Esophagus squamous epithelium (tissue), 5 donors: ENCODE data around the gene SGCD. TPM values are rescaled to one million over a fixed set of nuclear protein-coding genes. Genes with fewer than 3 reads are reported as not detected.
A peak's percentile ranks its signal among the peaks of the same experiment; 100 is the strongest.

Source experiments
- DNase-seq: peaks from one replicate; lab custom pipeline; 2025; lab: John Stamatoyannopoulos, UW
- H3K27ac ChIP-seq, 4 donors: fragments of 200-600 bp; sonication (generic); one replicate each; pipeline ENCODE4 v1.5.1; 2016 to 2019; ENCODE audit warnings: mild to moderate bottlenecking in 1 of 4
- H3K27me3 ChIP-seq, 4 donors: fragments of 200-600 bp; sonication (generic); 1 replicate in 3 of 4; 2 replicates in 1 of 4; pipeline versions ENCODE4 v1.5.1 to v1.6.0; 2017 to 2021; ENCODE audit warnings: antibody characterized with exemption in 1 of 4
- H3K36me3 ChIP-seq, 3 donors: fragments of 200-600 bp; sonication (generic); one replicate each; pipeline ENCODE4 v1.5.1; 2016 to 2019
- H3K4me1 ChIP-seq, 3 donors: fragments of 200-600 bp; sonication (generic); one replicate each; pipeline ENCODE4 v1.5.1; 2017 to 2019
- H3K4me3 ChIP-seq, 4 donors: fragments of 200-600 bp; sonication (generic); 1 replicate in 3 of 4; 2 replicates in 1 of 4; pipeline ENCODE4 v1.5.1; 2016 to 2019; ENCODE audit warnings: mild to moderate bottlenecking in 2 of 4, moderate library complexity in 1 of 4
- H3K9me3 ChIP-seq, 3 donors: fragments of 200-600 bp; sonication (generic); one replicate each; pipeline ENCODE4 v1.5.1; 2016 to 2019
- POLR2A ChIP-seq, 4 donors: fragments of 450-650 bp; IDR thresholded peaks; one replicate each; pipeline ENCODE4 v1.6.1; 2017; ENCODE audit warnings: antibody characterized with exemption in 4 of 4, mild to moderate bottlenecking in 4 of 4, moderate library complexity in 3 of 4
- WGBS, 2 donors: methylation state at CpG; one replicate each; pipeline ENCODE4 v1.1.5; 2018; 5-methylcytosine and 5-hydroxymethylcytosine counted together
- intact Hi-C: fragments of 100-400 bp; cut with DNase I; formaldehyde crosslinking; loops from one replicate; pipeline ENCODE4 v1.15.0; 2022
- total RNA-seq, 4 donors: library from RNA; depleted of rRNA; stranded (reverse); fragments of >200 nt; gene quantifications; one replicate each; pipeline ENCODE4 v1.1.0, GENCODE V29; 2016
- TF ChIP-seq, protein P1 (sequence below), 6 experiments: fragments of 450-650 bp in 4 of 6; fragments of 200-600 bp in 2 of 6; sonication (generic) in 2 of 6; IDR thresholded peaks; one replicate each; pipeline ENCODE4 v1.5.1; 2016 to 2019; ENCODE audit warnings: antibody characterized with exemption in 6 of 6, mild to moderate bottlenecking in 4 of 6, moderate library complexity in 4 of 6
- donor health status: DM: yes; HTN: yes; CAD: no.

Gene SGCD
- total RNA-seq, 4 donors from 2014 or later: 0.08 to 4.4 (median 0.64) TPM

DNA sequence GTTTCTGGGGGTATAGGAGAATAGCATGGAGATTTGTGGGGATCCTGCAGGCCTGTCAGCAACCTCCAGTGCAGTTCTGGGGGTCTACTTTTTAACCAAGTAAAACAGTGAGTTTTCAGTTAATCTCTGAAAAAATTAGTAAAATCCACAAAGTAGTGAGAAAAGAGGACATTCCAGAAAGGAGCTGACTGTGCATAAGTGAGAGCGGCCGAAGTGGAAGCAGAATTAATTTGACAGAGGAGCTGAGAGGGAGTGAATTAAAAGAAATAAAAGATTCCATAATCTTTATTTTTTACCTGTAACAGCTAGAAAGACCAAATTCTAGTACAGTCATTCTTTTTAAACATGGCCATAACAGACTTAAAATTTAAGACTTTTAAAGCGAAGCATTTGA lies 149.2 kb downstream of the SGCD start:
- TF ChIP-seq POLR2A (IDR thresholded peaks at IDR 0.05): no peak
- TF ChIP-seq, protein P1, sequence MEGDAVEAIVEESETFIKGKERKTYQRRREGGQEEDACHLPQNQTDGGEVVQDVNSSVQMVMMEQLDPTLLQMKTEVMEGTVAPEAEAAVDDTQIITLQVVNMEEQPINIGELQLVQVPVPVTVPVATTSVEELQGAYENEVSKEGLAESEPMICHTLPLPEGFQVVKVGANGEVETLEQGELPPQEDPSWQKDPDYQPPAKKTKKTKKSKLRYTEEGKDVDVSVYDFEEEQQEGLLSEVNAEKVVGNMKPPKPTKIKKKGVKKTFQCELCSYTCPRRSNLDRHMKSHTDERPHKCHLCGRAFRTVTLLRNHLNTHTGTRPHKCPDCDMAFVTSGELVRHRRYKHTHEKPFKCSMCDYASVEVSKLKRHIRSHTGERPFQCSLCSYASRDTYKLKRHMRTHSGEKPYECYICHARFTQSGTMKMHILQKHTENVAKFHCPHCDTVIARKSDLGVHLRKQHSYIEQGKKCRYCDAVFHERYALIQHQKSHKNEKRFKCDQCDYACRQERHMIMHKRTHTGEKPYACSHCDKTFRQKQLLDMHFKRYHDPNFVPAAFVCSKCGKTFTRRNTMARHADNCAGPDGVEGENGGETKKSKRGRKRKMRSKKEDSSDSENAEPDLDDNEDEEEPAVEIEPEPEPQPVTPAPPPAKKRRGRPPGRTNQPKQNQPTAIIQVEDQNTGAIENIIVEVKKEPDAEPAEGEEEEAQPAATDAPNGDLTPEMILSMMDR (IDR thresholded peaks at IDR 0.05): no peak
- no peaks in the 10 kb centered on the region for H3K9me3 ChIP-seq
- intact Hi-C loops: no loop called here
- peaks cover 0 to 34% (median 25%) of the 10 kb centered on the region in 3 donors for H3K4me1 ChIP-seq
- H3K36me3 ChIP-seq: no peaks in the 10 kb centered on the region
- H3K27ac ChIP-seq: peak overlapping the region in 3 of 4 donors; percentile 3 to 71 (median 70)
- no peak for DNase-seq
- no peak overlapping the region for H3K4me3 ChIP-seq
- 70 to 76% methylated on average over 3 of the region's 3 CpGs for WGBS, 2 donors
- H3K27me3 ChIP-seq: no peaks in the 10 kb centered on the region

DNA sequence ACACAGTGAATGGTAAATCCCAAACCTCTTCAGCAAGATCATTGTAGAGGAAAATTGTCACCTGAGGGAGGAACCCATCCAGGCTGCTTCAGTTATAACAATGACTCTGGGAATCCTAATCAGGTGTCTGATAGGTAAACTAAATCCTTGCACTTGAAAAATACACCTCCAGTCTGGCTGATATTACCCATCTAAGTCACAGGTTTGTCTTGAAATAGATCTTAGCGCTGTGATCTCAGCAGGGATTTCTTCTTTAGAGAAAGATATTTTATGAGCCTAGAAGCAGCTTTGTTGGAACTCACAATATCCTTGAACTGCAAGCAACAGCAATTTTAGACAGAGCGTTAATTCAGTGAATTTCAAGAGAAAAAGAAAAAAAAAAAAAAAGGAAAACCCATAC lies 149.7 kb downstream of the SGCD start:
- H3K4me1 ChIP-seq: peaks cover 0 to 34% (median 27%) of the 10 kb centered on the region in 3 donors
- no peaks in the 10 kb centered on the region for H3K36me3 ChIP-seq
- 57 to 85% methylated on average over 2 of the region's 2 CpGs for WGBS, 2 donors
- no peaks in the 10 kb centered on the region for H3K9me3 ChIP-seq
- DNase-seq: no peak
- H3K4me3 ChIP-seq: no peak overlapping the region
- H3K27me3 ChIP-seq: no peaks in the 10 kb centered on the region
- peak overlapping the region in 3 of 4 donors; percentile 3 to 71 (median 46) for H3K27ac ChIP-seq
- intact Hi-C loops: no loop called here
- TF ChIP-seq, protein P1 (IDR thresholded peaks at IDR 0.05): no peak
- TF ChIP-seq POLR2A (IDR thresholded peaks at IDR 0.05): no peak

- DNase-seq: no peak
- peak overlapping the region in 1 of 4 donors; percentile 21 for H3K27ac ChIP-seq
- no peaks in the 10 kb centered on the region for H3K27me3 ChIP-seq
- 63 to 83% methylated on average over 1 of the region's 1 CpG for WGBS, 2 donors
- peaks cover 0 to 34% (median 30%) of the 10 kb centered on the region in 3 donors for H3K4me1 ChIP-seq
- TF ChIP-seq, protein P1 (IDR thresholded peaks at IDR 0.05): no peak
- no peak for TF ChIP-seq POLR2A (IDR thresholded peaks at IDR 0.05)
- H3K36me3 ChIP-seq: no peaks in the 10 kb centered on the region
- H3K9me3 ChIP-seq: no peaks in the 10 kb centered on the region
- no peak overlapping the region for H3K4me3 ChIP-seq
- intact Hi-C loops: no loop called here
Measured at GRCh38 chr5:156477196-156477595, 150.2 kb downstream of the SGCD start.

GRCh38 chr5:156479849-156480248 lies 152.9 kb downstream of the SGCD start:
- intact Hi-C loops: no loop called here
- DNase-seq: no peak
- TF ChIP-seq, protein P1 (IDR thresholded peaks at IDR 0.05): no peak
- no peak for TF ChIP-seq POLR2A (IDR thresholded peaks at IDR 0.05)
- Histone ChIP-seq H3K27me3 (no peaks in the 10 kb centered on the region), H3K36me3 (no peaks in the 10 kb centered on the region), H3K4me1 (peaks cover 0 to 24% (median 19%) of the 10 kb centered on the region in 3 donors), H3K27ac (no peak overlapping the region), H3K9me3 (no peaks in the 10 kb centered on the region), H3K4me3 (no peak overlapping the region)
- WGBS, 2 donors: 60 to 67% methylated on average over 1 of the region's 1 CpG

DNA sequence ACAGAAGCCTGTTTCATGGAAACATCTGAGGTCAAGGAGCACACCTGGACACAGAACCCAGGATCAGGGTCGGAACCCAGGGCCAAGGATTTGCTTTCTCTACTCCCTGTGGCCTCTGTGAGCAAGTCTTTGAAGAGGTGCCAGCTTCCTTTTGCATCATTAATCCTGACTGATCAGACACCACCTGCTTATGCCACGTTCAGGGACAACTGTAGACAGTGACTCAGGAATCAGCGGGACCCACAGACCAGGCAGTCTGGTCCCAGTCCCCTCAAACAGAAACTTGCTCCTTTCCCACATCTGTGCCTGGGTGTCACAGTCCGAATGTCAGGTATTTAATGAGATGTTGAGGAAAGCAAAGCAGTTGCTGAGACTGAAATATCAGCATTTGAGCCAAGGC lies 154.8 kb downstream of the SGCD start:
- peaks cover 0 to 9% (median 0%) of the 10 kb centered on the region in 3 donors for H3K9me3 ChIP-seq
- no peaks in the 10 kb centered on the region for H3K36me3 ChIP-seq
- H3K27ac ChIP-seq: no peak overlapping the region
- H3K27me3 ChIP-seq: no peaks in the 10 kb centered on the region
- TF ChIP-seq POLR2A (IDR thresholded peaks at IDR 0.05): no peak
- TF ChIP-seq, protein P1 (IDR thresholded peaks at IDR 0.05): no peak
- intact Hi-C loops: no loop called here
- peaks cover 0 to 7% (median 0%) of the 10 kb centered on the region in 3 donors for H3K4me1 ChIP-seq
- WGBS, 2 donors: 40 to 42% methylated on average over 3 of the region's 4 CpGs
- H3K4me3 ChIP-seq: no peak overlapping the region
- DNase-seq: no peak
